Adipose tissue (tissue), 3 donors: Measurements from ENCODE around the gene LPP. TPM values are rescaled to one million over a fixed set of nuclear protein-coding genes. Genes with fewer than 3 reads are reported as not detected.

Experiments
- H3K27ac ChIP-seq: one replicate; pipeline ENCODE4 v1.5.1; 2013; ENCODE audit warnings: low read depth, low read length
- WGBS, 3 donors: extraction: QIAGEN DNeasy Blood & Tissue Kit; methylation state at CpG; one replicate each; pipeline ENCODE4 v1.1.7; 2013; 5-methylcytosine and 5-hydroxymethylcytosine counted together
- polyA plus RNA-seq, 3 donors: library from polyadenylated mRNA; stranded (reverse); fragments of 200-250 nt; gene quantifications; one replicate each; pipeline ENCODE4 v1.2.3, GENCODE V29; 2013
- donor health status: healthy with polysubstance abuse.
- donor health status: Bipolar disorder and iron deficiency.
- donor health status: healthy.

LPP gene
- polyA plus RNA-seq, 3 donors = 3.6 to 25.6 (median 11.3) TPM

DNA sequence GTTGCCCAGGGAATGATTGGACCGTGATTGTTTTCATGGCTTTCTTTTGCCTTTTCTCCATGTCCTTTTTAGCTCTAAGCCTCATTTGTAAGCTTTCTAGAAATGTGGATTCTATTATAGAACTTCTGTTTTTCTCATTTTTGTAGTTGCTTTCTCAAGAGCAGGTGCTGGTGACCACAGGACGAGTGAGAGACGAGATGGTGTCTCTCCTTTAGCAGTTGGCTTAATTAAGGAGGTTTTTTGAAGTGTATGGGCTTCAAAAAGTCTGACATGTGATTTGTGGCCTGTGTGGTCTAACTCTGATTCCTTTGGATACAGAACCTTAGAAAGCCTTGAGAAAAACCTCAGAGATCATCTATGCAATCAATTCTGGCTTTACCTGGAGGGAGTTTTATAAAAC lies 292.8 kb downstream of the LPP start:
- 68 to 92% (median 81%) methylated on average over 3 of the region's 3 CpGs for WGBS, 3 donors
- H3K27ac ChIP-seq = no peak overlapping the region

DNA sequence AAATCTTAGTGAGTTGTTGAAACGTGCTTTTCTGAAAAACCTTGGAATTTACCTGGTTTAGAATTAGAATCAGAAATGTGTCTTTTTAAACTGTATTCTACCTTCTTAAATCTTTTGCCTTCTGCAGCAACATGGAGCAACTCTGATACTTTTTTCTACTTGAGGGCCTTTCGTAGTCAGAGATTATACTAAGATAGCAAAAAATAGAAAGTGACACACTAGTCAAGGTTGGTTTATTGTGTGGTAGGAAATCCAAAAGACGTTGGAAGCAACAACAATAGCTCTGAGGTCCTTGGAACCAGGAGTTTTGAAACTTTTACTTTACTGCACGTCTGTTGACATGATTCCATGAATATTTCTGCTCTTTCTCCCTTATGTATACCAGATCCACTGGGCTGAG lies 294.9 kb downstream of the LPP start:
- H3K27ac ChIP-seq = no peak overlapping the region
- WGBS, 3 donors = 91% methylated on average over 4 of the region's 4 CpGs

DNA sequence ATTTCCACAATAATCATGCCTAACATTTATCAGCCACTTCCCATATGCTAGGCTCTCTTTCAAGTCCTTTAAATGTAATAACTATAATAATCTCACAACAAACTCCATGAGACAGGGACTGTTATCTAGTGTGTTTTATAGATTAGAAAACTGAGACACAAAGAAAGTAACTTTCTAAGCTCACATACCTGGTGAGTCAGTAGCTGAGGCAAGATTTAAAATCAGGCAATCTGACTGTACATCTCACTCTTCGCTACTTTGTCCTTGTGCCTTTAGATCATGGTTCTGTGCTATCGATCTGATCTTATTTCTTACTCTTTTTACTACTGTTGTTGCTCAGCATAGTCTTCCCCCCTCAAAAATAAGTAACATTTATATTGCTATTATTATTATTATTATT lies 295.5 kb downstream of the LPP start:
- 94 to 97% (median 95%) methylated on average over 2 of the region's 2 CpGs for WGBS, 3 donors
- no peak overlapping the region for H3K27ac ChIP-seq

DNA sequence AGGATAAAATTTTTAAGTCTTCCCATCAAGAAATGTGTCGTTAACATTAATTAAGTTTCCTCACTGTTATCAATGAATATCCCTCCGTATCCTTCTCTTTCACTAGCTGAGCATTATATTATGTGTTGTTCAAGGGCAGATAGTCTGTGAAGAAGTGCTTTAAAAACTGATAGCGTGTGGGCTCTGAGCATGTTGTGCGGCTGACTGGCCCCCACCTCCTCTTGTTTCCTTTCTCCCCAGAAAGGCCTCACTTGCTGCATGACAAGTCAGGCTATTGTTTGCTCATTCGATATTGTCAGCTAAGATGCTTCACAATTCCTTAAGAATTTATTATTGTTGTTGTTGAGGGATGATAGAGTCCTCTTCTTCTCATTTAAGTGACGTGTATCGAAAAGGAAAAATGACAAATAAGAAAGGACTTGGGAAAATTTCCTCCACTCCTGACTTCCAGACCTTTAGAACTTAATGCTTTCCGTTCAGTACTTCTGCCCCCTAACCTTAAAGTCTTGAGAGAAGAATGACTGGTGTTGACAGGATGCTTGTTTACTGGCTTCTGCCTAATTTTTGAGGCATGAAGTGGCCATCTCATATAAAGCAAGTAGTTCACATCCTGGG lies 298.3 kb downstream of the LPP start:
- WGBS, 3 donors = 96 to 97% (median 96%) methylated on average over 8 of the region's 8 CpGs
- H3K27ac ChIP-seq = no peak overlapping the region

DNA sequence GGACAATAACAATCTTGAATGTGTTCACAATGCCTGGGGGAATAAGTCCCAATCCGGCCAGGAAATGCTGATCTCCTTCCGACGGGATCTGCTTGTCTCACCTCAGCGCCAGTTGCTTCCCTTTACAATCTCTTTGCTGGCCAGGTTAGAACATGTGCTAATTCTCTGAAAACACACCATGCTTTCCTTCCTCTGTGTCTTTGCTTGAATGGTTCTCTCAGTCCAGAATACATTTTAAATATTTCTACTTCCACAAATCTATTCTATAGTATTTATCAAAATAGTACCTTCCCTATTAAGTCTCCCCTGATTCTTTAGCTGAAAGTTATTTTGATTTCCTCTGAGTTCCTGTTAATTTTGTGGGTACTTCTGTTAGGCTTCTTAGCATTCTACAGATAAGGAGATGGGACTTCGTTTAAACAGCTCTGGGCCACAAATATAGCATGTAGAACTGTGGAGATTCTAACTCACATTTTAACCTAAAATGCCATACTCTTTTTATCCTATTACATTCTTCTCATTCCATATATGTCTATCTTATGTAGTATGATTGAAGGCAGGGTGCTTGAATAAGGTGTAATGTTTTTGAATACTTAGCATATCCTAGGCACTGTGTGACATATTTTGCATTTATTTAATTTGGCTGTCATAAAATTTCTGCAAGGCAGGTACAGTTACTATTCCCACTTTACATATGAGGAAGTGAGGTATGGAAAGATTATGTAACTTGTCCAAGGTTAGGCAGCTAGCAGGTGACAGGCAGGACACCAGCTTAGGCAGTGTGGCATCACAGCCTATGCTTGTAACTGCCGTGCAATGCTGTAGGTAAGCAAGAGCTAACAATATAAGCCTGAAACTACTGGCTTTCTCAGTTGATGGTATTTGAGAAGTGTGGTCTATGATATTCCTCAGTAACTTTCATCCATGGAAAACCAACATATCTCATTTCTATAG lies 299.8 kb downstream of the LPP start:
- 85 to 93% (median 90%) methylated on average over 6 of the region's 6 CpGs for WGBS, 3 donors
- no peak overlapping the region for H3K27ac ChIP-seq

DNA sequence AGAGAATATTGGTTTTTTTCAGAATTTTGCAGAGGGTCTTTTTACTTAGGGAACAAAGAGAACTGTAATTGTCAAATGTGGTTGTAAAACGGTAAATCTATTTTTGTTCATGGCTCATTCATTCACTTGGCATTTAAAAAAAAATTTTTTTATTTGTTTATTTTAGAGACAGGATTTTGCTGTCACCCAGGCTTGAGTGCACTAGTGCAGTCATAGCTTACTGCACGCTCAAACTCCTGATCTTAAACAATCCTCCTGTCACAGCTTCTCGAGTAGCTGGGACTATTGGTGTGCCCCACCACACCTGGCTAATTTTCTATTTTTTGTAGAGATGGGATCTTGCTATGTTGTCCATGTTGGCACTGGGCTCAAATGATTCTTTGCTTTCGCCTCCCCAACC lies 301.8 kb downstream of the LPP start:
- no peak overlapping the region for H3K27ac ChIP-seq
- WGBS, 3 donors = 92 to 93% (median 93%) methylated on average over 4 of the region's 4 CpGs

- 35 to 90% (median 69%) methylated on average over 2 of the region's 2 CpGs for WGBS, 3 donors
- no peak overlapping the region for H3K27ac ChIP-seq
Observed at GRCh38 chr3:188458756-188459155, 304.8 kb downstream of the LPP start.

GRCh38 chr3:188465311-188465710 lies 311.4 kb downstream of the LPP start:
- 92 to 97% (median 95%) methylated on average over 6 of the region's 6 CpGs for WGBS, 3 donors
- H3K27ac ChIP-seq = no peak overlapping the region

DNA sequence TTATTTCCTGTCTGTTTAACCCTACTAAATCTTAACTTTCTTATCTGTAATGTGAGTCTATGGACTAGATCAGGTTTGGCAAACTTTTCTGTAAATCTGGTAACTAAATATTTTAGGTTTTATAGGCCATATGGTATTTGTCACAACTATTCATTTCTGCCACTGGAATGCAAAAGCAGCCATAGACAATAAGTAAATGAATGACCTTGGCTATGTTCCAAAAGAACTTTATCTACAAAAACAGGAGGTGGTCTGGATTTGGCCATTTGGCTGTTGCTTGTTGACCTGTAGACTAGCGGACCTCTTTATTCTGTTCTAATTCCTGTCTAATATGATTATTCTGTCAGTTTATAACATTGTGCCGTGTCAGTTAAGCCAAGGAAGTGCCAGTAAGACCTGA lies 314.2 kb downstream of the LPP start:
- no peak overlapping the region for H3K27ac ChIP-seq

DNA sequence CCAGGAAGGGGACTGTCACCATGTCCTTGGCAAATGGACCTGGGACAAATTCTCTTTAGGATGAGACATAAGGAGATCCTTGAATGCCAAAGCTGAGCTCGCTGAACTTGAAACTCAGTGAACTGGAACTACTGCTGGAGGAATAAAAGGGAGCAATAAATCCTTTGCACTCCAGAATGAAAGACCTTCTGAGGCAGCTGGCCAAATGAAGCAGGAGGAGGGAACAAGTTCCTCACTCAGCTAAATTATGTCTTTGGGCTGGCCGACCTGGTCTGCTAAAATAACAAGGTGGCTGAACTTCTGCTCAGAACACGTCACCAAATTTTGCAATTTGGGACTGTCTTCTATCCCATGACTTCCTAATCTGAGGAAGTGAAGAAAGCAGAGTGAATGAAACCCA lies 314.7 kb downstream of the LPP start:
- no peak overlapping the region for H3K27ac ChIP-seq
- 53 to 86% (median 58%) methylated on average over 3 of the region's 3 CpGs for WGBS, 3 donors

More for the DNA sequence above, 314.2 kb downstream of the LPP start:
- 80 to 95% (median 92%) methylated on average over 2 of the region's 2 CpGs for WGBS, 3 donors

DNA sequence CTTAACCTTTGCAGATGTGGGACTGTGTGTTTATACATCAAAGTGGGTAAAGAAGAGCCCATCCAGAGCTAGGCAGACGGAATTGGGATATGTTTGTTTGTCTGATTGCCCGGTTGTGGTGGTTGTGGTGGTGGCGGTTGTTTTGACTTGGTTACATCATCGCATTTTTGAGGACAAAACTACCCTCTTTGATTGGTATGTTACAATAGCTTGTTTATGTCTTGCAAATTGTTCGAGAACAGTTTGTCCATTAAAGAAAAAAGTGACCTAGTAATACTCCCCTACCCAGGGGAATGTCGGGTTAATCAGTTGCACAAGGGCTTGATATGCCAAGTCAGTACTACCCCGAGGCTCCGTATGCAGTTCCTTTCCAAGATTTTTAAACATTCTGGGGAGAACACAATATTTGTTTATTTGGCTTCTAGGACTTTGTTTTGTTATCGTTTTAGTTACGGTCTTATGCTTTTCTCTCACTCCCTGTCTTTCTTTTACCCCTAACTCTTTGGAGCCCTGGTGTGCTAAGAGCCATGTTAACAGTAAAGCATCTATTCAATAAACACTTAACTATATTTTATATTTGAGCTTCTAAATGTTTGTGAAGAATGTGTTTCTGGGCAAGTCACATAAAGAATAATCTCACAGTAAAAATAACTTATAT lies 315.4 kb downstream of the LPP start:
- H3K27ac ChIP-seq = no peak overlapping the region
- 57 to 74% (median 72%) methylated on average over 10 of the region's 10 CpGs for WGBS, 3 donors

- H3K27ac ChIP-seq = no peak overlapping the region
- 84 to 94% (median 92%) methylated on average over 4 of the region's 4 CpGs for WGBS, 3 donors
Observed at GRCh38 chr3:188470508-188471130, 316.7 kb downstream of the LPP start.

GRCh38 chr3:188471723-188472122 lies 317.8 kb downstream of the LPP start:
- H3K27ac ChIP-seq = no peak overlapping the region

DNA sequence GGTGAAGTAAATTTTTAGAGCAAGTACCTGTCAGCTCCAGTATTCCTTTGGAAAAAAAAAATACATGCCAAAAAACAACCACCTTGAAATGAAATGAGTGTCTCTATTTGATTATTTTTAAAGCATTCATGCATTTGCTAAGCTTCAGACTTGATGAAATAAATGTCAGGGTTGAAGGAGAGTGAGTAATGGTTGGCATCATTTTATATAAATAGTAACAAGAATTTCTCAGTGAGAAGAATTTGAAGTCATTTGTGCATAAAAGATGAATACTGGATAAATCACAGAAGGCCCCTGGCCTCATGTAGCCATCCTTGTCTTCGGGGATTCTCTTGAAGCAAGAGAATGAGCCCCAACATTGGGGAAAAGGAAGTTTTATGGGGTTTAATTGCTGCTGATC lies 318.4 kb downstream of the LPP start:
- WGBS, 3 donors = 89 to 92% (median 90%) methylated on average over 1 of the region's 1 CpG
- no peak overlapping the region for H3K27ac ChIP-seq

DNA sequence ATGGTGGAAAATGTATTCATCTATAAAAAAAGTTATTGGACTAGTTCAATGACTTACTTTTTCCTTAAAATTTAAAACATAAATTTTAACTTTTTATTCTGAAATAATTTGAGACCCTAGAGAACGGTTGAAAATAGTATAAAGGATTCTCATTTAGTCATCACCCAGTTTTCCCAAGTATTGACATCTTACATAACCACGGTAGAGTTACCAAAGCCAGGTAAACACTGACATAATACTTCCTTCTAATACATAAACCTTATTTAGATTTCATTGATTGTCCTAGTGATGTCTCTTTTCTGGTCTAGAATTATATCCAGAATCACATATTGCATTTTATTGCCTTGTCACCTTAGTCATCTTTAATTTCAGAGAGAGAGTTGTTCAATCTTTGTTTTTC lies 319.1 kb downstream of the LPP start:
- WGBS, 3 donors = 89 to 94% (median 92%) methylated on average over 2 of the region's 2 CpGs
- no peak overlapping the region for H3K27ac ChIP-seq

- H3K27ac ChIP-seq = no peak overlapping the region
- 72 to 96% (median 92%) methylated on average over 2 of the region's 2 CpGs for WGBS, 3 donors
Observed at GRCh38 chr3:188473591-188474288, 319.8 kb downstream of the LPP start.

- no peak overlapping the region for H3K27ac ChIP-seq
- 61 to 93% (median 70%) methylated on average over 4 of the region's 4 CpGs for WGBS, 3 donors
Observed at GRCh38 chr3:188476935-188477334, 323.0 kb downstream of the LPP start.

DNA sequence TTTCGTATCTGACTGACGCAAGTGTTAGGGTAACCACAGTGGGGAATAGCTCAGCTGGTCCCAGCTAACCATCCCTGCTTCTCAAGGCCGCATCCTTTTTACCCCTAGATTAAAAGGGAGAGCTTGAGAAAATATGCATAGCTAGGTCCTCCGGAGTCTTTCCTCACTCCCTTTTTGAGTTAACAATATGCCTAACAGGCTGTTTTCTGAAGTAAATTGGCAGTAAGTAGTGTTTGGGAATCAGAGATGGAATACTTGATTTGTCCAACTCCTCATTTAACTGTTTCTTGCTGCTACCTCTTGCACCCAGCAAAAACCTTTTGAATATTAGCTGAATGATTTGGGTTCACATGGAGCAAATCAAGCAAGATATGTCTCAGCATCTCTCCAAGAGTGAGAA lies 326.1 kb downstream of the LPP start:
- WGBS, 3 donors = 94 to 97% (median 94%) methylated on average over 4 of the region's 4 CpGs
- no peak overlapping the region for H3K27ac ChIP-seq
